Kidney (tissue), 14 donors: ENCODE measurements around the gene WDR7. TPM values are rescaled to one million over a fixed set of nuclear protein-coding genes. Genes with fewer than 3 reads are reported as not detected.

Experiments used
- DNase-seq, 5 donors: peaks; one replicate each; pipeline ENCODE4 v3.0.0-alpha.2; 2013 to 2020
- FAIRE-seq: peaks from 2 replicates; lab custom pipeline; 2012; peaks lifted over from hg19 to GRCh38; lab: Jason Lieb, UNC
- H3K27ac ChIP-seq, 2 donors: one replicate each; pipeline ENCODE4 v1.7.0; 2013; ENCODE audit warnings: low read depth in 2 of 2, low read length in 2 of 2, inconsistent platforms in 1 of 2
- H3K27me3 ChIP-seq: one replicate; pipeline ENCODE4 v1.7.1; 2013; ENCODE audit warnings: low read length, inconsistent platforms; ENCODE audit not compliant: control insufficient read depth, insufficient read depth
- H3K36me3 ChIP-seq, 3 donors: one replicate each; pipeline versions ENCODE4 v1.7.0 to v1.7.1; 2013; ENCODE audit warnings: low read length in 3 of 3, control low read depth in 1 of 3, inconsistent platforms in 1 of 3; ENCODE audit not compliant: insufficient read depth in 3 of 3, control insufficient read depth in 2 of 3
- H3K4me1 ChIP-seq, 3 donors: one replicate each; pipeline versions ENCODE4 v1.7.0 to v1.7.1; 2013; ENCODE audit warnings: low read length in 3 of 3, inconsistent platforms in 1 of 3, low read depth in 1 of 3; ENCODE audit not compliant: control insufficient read depth in 2 of 3, insufficient read depth in 2 of 3
- H3K4me3 ChIP-seq, 3 donors: one replicate each; pipeline versions ENCODE4 v1.7.0 to v1.8.1; 2013; ENCODE audit warnings: low read length in 3 of 3, control low read depth in 1 of 3, inconsistent platforms in 1 of 3
- H3K9ac ChIP-seq, 3 donors: one replicate each; pipeline versions ENCODE4 v1.7.0 to v1.7.1; 2013; ENCODE audit warnings: low read length in 3 of 3, control low read depth in 1 of 3, inconsistent platforms in 1 of 3
- H3K9me3 ChIP-seq, 3 donors: one replicate each; pipeline versions ENCODE4 v1.7.0 to v1.7.1; 2013; ENCODE audit warnings: low read length in 3 of 3, control low read depth in 1 of 3, inconsistent platforms in 1 of 3; ENCODE audit not compliant: control insufficient read depth in 2 of 3, insufficient read depth in 1 of 3
- CTCF ChIP-seq: IDR thresholded peaks from 3 replicates; pipeline ENCODE4 v1.5.1; 2012; ENCODE audit warnings: mild to moderate bottlenecking, moderate library complexity, borderline replicate concordance; ENCODE audit not compliant: insufficient read depth; ENCODE audit errors: extremely low read depth
- intact Hi-C: fragments of 100-400 bp; cut with DNase I; formaldehyde crosslinking; loops from one replicate; pipeline ENCODE4 v1.11.1; 2022
- polyA plus RNA-seq: library from polyadenylated mRNA; stranded (reverse); fragments of 350-450 nt; fragmentation: Illumina TruSeq; extraction: RNeasy Lipid Tissue Mini Kit (QIAGEN cat#74804); gene quantifications from one replicate; pipeline ENCODE4 v1.2.3, GENCODE V29; 2014; ENCODE audit warnings: low read depth, low replicate concordance; ENCODE audit not compliant: insufficient read depth
- total RNA-seq: library from RNA; stranded (reverse); fragmentation: NEBNext Ultra II Directional; extraction: Animal tissue kit (Norgen Biotek cat#: 25700); gene quantifications from one replicate; pipeline ENCODE4 v1.2.1, GENCODE V29; 2021
- donor health status: control.
- donor health status: control.
- donor health status: control.
- donor health status: control.
- donor health status: control.
- donor health status: DM: yes; HTN: yes; CAD: no.
- donor health status: Normal renal cell carcinoma (clear cell type).

WDR7 gene
- total and polyA plus RNA-seq, 2 donors from 2014 or later = 7.3 to 34.4 TPM

- Histone ChIP-seq H3K27ac (no peak overlapping the region), H3K9me3 (no peaks in the 10 kb centered on the region), H3K4me3 (no peak overlapping the region), H3K27me3 (no peaks in the 10 kb centered on the region), H3K4me1 (peaks cover 0 to 2% (median 0%) of the 10 kb centered on the region in 3 donors), H3K9ac (no peak overlapping the region), H3K36me3 (no peaks in the 10 kb centered on the region)
- DNase-seq (no peak), FAIRE-seq (no peak)
- TF ChIP-seq CTCF = no peak
- intact Hi-C loops = no loop called here
Measured at GRCh38 chr18:56658261-56658660, 7.1 kb downstream of the WDR7 start.

GRCh38 chr18:56659111-56659510, 8.0 kb downstream of the WDR7 start:
- intact Hi-C loops = no loop called here
- Histone ChIP-seq H3K4me3 (no peak overlapping the region), H3K36me3 (no peaks in the 10 kb centered on the region), H3K9me3 (no peaks in the 10 kb centered on the region), H3K27ac (no peak overlapping the region), H3K4me1 (peaks cover 0 to 2% (median 0%) of the 10 kb centered on the region in 3 donors), H3K27me3 (no peaks in the 10 kb centered on the region), H3K9ac (no peak overlapping the region)
- no peak for DNase-seq
- no peak for TF ChIP-seq CTCF
- no peak for FAIRE-seq

GRCh38 chr18:56660655-56661054, 9.5 kb downstream of the WDR7 start:
- Histone ChIP-seq H3K9ac (no peak overlapping the region), H3K4me3 (no peak overlapping the region), H3K36me3 (no peaks in the 10 kb centered on the region), H3K27ac (no peak overlapping the region), H3K4me1 (peaks cover 0 to 2% (median 0%) of the 10 kb centered on the region in 3 donors), H3K9me3 (no peaks in the 10 kb centered on the region), H3K27me3 (no peaks in the 10 kb centered on the region)
- no peak for FAIRE-seq
- intact Hi-C loops = no loop called here
- no peak for DNase-seq
- no peak for TF ChIP-seq CTCF
